DMS79 (cell line): ENCODE data around the gene GAS7.
"Not testable (repeated sequence)": the region's sequence is repeated elsewhere in the genome, so short reads cannot be mapped to it uniquely, and the experiment has no call there.

Experiments used
- DNase-seq: peaks from one replicate; lab custom pipeline; 2025; lab: John Stamatoyannopoulos, UW

GAS7 gene

DNA sequence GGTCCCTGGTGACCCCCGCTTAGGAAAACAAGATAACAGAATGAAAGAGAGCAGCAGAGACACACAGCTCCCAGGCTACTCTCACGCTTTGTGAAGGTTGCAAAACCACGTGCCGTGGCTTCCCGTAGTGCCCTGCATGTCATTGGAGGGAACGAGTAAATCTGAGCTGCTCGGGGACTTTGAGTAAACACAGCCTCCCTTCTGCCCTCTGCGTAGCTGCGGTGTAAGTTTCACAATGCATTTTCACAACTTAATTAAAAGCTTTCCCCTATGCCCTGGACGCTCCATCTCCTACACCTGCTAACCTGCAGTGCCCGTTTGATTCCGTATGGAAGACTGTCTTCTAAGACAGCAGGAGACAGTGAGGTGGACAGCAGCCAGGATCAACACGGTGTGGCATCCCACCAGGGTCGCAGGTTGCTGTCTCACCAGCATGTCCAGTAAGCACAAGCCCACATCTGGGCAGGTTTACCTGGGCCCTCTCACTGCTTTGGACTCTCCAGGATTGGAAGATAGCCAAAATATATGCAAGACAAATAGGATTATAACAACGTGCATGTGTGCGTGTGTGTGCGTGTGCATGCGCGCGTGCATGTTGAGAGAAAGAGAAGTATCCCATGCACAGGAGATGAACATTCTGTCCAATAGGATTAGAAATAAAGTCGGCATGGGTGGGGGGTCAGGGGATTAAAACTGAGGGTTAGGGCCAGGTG is 177.0 kb downstream of the GAS7 start:
- DNase-seq: no peak

DNA sequence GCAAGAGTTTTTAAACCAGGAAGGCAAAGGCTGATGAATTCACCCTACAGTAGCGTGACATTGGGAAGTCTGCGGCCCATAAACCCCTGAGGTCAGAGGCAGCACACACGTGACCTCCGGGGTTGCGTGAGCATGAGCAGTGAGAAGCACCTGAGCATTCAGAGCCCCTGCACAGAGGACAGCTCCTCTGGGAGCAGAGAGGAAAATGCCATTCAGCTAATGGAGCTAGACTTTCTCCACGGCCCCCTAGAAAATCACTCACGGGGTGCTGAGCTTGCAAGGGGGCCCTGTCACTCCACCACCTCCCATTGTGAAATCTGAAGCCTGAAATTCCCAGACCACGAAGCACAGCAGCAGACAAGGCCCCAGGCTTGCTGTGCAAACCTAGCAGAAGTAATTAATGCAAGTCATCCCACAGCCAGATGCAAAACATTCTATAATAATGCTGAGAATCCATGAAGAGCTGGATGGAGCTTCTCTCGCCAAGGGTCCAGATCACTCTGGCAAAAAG is 178.4 kb downstream of the GAS7 start:
- no peak for DNase-seq

DNA sequence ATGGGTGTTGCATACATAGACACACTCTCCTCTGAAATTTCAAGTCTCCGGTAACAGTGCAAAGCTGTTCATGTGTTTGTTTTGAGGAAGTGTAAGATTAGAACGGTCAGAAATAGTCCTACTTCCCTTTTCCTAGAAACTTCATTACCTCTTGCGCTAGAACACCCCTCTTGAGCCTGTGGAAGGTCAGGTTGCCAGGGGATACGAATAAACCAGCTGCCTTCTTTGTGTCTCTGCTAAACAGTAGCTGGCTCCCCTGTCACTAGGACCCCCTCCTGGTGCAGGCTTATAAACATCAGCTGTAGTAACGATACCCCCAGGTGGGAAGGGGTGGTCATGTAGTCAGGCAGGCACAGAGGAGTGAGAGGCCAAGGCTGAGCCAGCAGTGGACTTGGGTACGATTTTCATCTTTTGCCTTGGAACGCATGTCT is 179.9 kb downstream of the GAS7 start:
- no peak for DNase-seq

DNA sequence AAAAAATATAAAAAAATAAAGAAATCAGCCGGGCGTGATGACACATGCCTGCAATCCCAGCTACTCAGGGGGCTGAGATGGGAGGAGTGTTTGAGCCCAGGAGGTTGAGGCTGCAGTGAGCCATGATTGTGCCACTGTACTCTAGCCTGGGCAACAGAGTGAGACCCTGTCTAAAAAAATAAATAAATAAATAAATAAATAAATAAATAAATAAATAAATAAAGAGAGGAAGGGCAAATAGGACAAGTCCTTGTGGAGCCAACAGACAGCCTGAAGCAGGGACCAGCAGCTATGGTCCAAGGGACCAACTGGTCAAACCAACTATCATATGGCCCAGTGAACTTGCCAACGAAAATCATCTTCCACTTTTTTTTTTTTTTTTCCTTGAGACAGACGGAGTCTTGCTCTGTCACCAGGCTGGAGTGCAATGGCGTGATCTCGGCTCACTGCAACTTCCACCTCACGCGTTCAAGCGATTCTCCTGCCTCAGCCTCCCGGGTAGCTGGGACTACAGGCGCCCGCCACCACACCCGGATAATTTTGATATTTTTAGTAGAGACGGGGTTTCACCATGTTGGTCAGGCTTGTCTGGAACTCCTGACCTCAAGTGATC is 181.3 kb downstream of the GAS7 start:
- not testable (repeated sequence) for DNase-seq

GRCh38 chr17:10013365-10014112 is 184.9 kb downstream of the GAS7 start:
- no peak for DNase-seq

DNA sequence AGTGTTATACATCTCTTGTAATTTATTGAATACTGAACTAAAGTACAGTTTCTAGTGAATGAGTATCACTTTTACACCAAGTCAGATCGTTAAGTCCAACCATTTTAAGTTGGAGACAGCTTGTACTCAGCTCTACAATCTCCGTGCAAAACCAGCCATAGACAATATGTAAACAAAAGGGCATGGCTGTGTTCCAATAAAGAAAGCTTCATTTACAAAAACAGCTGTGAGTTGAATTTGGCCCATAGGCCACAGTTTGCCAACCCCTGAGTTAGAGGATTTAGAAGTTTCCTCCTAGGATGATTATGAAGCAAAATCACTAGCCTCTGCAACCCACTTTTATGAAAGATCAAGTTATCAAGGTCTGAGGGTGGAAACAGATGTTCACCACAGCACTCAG is 187.7 kb downstream of the GAS7 start:
- no peak for DNase-seq

GRCh38 chr17:10003705-10004104 is 194.7 kb downstream of the GAS7 start:
- DNase-seq: no peak

- not testable (repeated sequence) for DNase-seq
These were observed 195.6 kb downstream of the GAS7 start for GRCh38 chr17:10002567-10003360.

DNA sequence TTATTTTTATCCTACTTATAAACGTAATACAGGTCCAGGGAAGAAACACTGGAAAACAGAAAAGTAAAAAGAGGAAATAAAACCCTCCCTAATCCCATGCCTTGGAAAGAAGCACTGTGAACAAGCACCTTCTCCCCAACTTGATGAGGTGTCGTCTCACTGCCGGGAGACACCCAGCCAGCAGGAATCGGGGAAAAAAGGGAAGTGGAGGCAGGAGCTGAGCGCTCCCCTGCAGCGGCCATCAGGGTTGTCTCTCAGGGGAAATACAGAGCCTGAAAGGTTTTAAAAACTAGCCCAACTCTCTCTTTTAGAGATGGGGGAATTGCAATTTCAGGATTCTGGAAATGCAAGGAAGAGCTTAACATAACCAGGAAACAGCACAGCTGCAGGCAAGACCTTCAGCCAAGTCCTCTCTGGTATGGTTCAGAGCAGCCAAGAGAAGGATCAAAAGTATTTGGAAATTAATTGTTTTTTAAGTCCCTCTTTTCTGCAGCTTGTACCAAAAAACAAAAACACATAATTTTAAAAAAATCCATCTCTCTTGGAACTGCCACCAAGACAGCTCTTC is 197.0 kb downstream of the GAS7 start:
- no peak for DNase-seq

- no peak for DNase-seq
These were observed 198.3 kb downstream of the GAS7 start for GRCh38 chr17:9999919-10000695.

DNA sequence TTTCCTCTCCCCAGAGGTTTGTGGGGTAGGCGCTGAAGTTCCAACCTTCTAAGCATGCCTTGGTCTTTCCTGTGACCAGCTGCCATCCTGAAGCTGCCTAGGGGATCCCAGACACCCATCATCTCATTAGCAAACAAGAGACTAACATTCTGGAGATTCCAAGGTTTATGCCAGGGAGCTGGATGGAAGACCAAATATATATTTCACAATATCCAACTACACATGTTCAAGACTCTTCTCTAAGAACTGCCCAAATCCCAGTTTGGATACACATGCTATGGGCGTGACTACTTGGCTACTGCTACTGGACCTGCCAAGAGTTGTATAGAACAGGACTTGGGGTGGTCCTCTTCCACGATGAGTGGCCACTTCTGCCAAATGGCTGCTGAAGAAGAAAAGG is 200.3 kb downstream of the GAS7 start:
- DNase-seq: no peak

GRCh38 chr17:9994761-9995160 is 203.6 kb downstream of the GAS7 start:
- DNase-seq: no peak

DNA sequence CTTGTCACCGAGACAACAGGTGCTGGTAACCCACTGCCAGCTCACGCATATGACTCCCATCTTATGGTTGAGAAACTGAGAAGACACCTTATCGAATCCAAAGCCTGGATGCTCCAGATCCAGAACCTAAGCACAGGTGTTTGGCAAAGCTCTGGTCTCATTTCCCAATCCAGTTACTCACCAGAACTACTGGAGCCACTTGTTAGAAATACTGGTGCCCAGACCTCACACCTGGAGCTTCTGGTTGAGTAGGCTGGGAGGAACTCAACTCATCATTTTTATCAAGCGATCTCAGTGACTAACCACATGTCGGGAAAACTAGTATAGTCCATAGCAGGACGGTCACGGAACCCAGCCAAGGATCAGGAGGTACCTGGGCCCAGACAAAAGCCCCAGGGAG is 206.6 kb downstream of the GAS7 start:
- DNase-seq: no peak

GRCh38 chr17:9991351-9991750 is 207.1 kb downstream of the GAS7 start:
- no peak for DNase-seq

- no peak for DNase-seq
These were observed 210.4 kb downstream of the GAS7 start for GRCh38 chr17:9987779-9988585.

DNA sequence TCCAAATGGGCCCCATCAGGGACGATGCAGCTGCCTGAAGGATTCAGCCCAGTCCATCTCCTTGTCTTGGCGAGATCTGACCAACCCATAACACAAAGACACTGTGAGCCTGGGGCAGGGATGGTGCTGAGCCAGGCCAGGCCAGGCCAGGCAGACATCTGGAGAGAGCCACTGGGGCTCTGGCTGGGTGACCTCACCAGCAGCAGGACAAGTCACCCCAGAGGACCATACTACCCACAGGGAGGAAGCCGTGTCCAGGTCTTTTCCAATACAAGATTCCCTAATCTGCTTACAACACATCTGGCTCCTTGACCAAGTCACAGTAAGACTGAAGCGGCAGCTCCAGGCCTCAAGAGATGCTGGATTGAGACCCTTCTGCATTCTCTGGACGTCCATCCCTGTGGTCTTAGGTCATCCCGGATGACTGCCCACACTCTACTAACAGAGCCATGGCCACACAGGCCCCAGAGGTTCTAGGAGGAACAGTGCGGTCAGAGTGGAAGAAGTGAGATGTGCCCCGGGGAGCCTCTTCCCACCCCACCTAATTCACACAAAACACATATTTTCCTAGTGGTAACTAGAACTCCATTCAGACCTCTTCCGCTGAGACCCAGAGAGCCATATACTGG is 211.5 kb downstream of the GAS7 start:
- DNase-seq: no peak

DNA sequence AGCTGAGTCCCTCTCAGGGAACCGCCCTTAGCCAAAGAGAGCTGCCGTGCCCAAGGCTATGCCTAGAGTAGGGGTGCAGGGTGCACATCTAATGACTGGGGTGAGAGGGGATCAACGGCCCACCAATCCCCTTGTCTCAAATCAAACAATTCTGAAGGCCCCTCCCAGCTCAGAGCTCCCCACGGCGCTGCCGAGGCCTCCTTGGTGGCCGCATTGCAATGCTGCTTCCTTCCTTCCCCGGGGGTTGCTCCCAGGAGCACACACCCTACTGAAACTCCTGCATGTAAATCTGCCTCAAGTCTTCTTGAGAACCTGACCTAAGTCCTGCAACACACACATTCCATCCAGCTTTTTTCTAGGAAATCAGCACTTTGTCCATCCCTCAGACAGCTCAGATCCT is 212.8 kb downstream of the GAS7 start:
- DNase-seq: no peak

GRCh38 chr17:9984768-9985167 is 213.6 kb downstream of the GAS7 start:
- DNase-seq: no peak

- DNase-seq: no peak
These were observed 216.2 kb downstream of the GAS7 start for GRCh38 chr17:9982159-9982558.
